SK-N-MC (cell line): ENCODE results near the gene TFAP2E.

Experiments used
- DNase-seq: peaks from one replicate; pipeline ENCODE4 v3.0.0-alpha.2; 2011; ENCODE audit warnings: low read depth, low spot score
- H3K27ac ChIP-seq: fragments of 200-600 bp; sonication (generic); 2 replicates; pipeline ENCODE4 v1.5.1; 2016; ENCODE audit warnings: mixed run types
- H3K36me3 ChIP-seq: fragments of 200-600 bp; sonication (generic); 2 replicates; pipeline ENCODE4 v1.6.1; 2017; ENCODE audit warnings: antibody characterized with exemption, low read length, mixed read lengths; ENCODE audit not compliant: insufficient read depth
- H3K4me3 ChIP-seq: fragments of 200-600 bp; sonication (generic); 2 replicates; pipeline ENCODE4 v1.5.1; 2016
- H3K9ac ChIP-seq: fragments of 200-600 bp; sonication (generic); 2 replicates; pipeline ENCODE4 v1.8.0; 2017; ENCODE audit warnings: mixed run types, mixed read lengths; ENCODE audit not compliant: insufficient read length
- H3K9me3 ChIP-seq: fragments of 200-600 bp; sonication (generic); 2 replicates; pipeline ENCODE4 v1.6.1; 2017; ENCODE audit warnings: low read depth, mild to moderate bottlenecking, antibody characterized with exemption, low read length, moderate library complexity, mixed read lengths
- EZH2 ChIP-seq: fragments of 200-600 bp; sonication (generic); IDR thresholded peaks from one replicate; pipeline ENCODE4 v1.6.1; 2017; ENCODE audit warnings: antibody characterized with exemption
- FOXP2 ChIP-seq: optimal IDR thresholded peaks from 2 replicates; pipeline ENCODE3; 2011; ENCODE audit warnings: mild to moderate bottlenecking, moderate library complexity; ENCODE audit not compliant: insufficient read depth; ENCODE audit errors: extremely low read length, control extremely low read depth
- POLR2AphosphoS5 ChIP-seq: IDR thresholded peaks from 2 replicates; pipeline ENCODE4 v1.6.1; 2012; ENCODE audit warnings: mild to moderate bottlenecking, low read depth, low read length, borderline replicate concordance

The TFAP2E gene

DNA sequence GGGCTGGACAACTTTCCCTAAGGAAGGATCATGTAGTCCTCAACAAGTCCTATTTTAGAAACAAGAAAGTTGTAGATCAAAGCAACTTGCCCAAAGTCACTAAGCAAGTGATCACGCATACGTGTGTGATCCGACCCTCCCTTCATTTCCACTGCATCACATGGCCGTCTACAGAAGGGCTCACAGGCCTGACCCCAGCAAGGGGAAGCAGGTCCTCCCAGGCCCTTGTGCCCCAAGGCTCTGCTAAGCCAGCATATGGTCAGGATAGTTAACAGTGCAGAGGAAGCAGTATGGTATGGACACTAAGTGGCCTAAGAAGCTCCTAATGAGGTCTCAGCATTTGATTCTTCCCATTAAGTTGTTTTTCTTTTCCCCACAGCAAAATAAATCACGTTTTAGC, 24.8 kb downstream of the TFAP2E start:
- Histone ChIP-seq H3K27ac (peak overlapping the region; percentile 30; the same call in 1 of the 2 replicates), H3K36me3 (peaks cover 25% of the 10 kb centered on the region), H3K9me3 (no peaks in the 10 kb centered on the region), H3K4me3 (no peak overlapping the region), H3K9ac (no peak overlapping the region)
- TF ChIP-seq FOXP2 (no peak), EZH2 (no peak), POLR2AphosphoS5 (no peak)
- DNase-seq = no peak

DNA sequence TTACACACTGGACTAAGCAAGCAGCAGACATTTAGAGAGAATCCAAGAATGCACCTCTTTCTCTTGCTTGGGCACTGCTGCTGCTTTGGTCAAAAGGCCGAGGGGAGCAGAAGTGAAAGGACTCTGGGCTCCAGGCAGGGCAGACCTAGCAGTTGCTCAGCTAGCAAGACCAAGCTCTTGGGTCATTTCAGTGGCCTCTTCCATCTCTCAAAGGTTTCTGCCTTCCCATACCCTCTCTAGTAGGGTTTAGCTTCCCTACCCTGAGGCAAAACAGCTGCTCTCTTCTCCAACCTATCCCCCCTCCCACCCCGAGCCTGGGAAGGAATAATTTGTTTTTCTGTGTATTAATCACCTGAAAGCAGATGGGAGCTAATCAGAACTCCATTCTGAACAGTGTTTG, 25.8 kb downstream of the TFAP2E start:
- peaks cover 36% of the 10 kb centered on the region for H3K36me3 ChIP-seq
- no peak overlapping the region for H3K27ac ChIP-seq
- no peaks in the 10 kb centered on the region for H3K9me3 ChIP-seq
- no peak for DNase-seq
- H3K9ac ChIP-seq = no peak overlapping the region
- H3K4me3 ChIP-seq = no peak overlapping the region
- TF ChIP-seq EZH2 = no peak
- TF ChIP-seq POLR2AphosphoS5 = no peak
- TF ChIP-seq FOXP2 = no peak

- H3K36me3 ChIP-seq = peaks cover 41% of the 10 kb centered on the region
- no peaks in the 10 kb centered on the region for H3K9me3 ChIP-seq
- no peak for TF ChIP-seq FOXP2
- no peak for TF ChIP-seq POLR2AphosphoS5
- TF ChIP-seq EZH2 = no peak
These were observed 26.3 kb downstream of the TFAP2E start for GRCh38 chr1:35599411-35599810.

DNA sequence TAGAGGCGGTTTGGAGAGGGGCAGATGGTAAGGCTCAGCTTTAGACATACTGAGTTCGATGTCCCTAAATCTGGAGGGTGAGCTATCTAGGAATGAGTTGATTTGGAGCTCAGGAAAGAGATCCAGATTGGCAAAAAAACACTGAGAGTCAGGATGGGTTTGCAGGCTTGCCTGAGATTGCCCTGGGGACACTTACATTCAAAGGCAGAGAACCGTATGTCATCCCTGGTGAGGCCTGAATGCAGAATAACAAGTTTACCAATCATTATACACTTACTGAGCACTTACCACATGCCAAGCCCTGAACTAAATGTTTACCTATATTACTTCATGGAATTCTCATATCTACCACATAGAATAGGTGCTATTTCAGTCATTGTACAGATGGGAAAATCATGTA, 27.5 kb downstream of the TFAP2E start:
- DNase-seq = no peak
- TF ChIP-seq EZH2 (no peak), POLR2AphosphoS5 (no peak), FOXP2 (no peak)
- no peaks in the 10 kb centered on the region for H3K9me3 ChIP-seq
- peaks cover 53% of the 10 kb centered on the region for H3K36me3 ChIP-seq
- no peak overlapping the region for H3K27ac ChIP-seq
- no peak overlapping the region for H3K9ac ChIP-seq
- no peak overlapping the region for H3K4me3 ChIP-seq

More at GRCh38 chr1:35599411-35599810, 26.3 kb downstream of the TFAP2E start:
- Histone ChIP-seq H3K9ac (no peak overlapping the region), H3K4me3 (no peak overlapping the region), H3K27ac (no peak overlapping the region)
- DNase-seq = no peak

DNA sequence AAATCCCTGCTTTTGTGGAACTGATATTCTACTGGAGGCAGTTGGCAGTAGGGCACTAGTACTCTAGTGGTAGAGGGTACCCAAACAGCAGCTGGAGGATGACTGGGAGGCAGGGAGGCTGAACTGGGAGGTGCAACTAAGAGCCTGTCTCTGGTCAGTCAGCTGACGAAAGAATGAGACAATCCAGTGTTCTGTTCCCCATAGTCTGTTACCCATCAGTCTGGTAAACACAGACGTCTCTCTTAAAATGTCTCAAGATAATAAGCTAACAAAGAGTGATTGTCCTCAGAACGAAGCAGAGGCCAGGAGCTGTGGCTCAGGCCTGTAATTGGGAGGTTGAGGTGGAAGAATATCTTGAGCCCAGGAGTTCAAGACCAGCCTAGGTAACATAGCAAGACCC, 30.4 kb downstream of the TFAP2E start:
- peaks cover 81% of the 10 kb centered on the region for H3K36me3 ChIP-seq
- TF ChIP-seq EZH2 = no peak
- DNase-seq = no peak

DNA sequence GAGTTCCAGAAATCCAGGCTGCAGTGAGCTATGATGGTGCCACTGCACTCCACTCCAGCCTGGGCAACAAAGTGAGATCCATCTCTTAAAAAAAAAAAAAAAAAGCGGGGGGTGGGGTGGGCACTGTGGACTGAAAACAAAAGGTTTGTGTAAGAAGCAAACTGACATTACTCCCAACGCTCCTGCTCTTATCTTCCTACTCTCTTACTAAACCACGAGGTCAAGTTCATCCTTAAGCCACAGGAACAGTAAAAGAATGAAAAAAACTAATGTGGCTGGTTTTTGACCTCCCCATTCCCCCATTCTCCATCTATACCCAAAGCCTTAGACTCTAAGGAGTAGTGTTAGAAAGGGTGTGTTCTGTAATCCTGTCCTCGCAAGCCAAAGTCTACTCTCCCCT, 30.8 kb downstream of the TFAP2E start:
- H3K9ac ChIP-seq = no peak overlapping the region
- no peak overlapping the region for H3K4me3 ChIP-seq
- TF ChIP-seq POLR2AphosphoS5 (no peak), FOXP2 (no peak), EZH2 (no peak)
- no peaks in the 10 kb centered on the region for H3K9me3 ChIP-seq
- peaks cover 86% of the 10 kb centered on the region for H3K36me3 ChIP-seq
- no peak overlapping the region for H3K27ac ChIP-seq
- DNase-seq = no peak

More for the DNA sequence above, 30.4 kb downstream of the TFAP2E start:
- no peaks in the 10 kb centered on the region for H3K9me3 ChIP-seq
- no peak overlapping the region for H3K4me3 ChIP-seq
- no peak overlapping the region for H3K27ac ChIP-seq
- no peak overlapping the region for H3K9ac ChIP-seq

- DNase-seq = no peak
- Histone ChIP-seq H3K36me3 (peaks cover 95% of the 10 kb centered on the region), H3K9me3 (no peaks in the 10 kb centered on the region), H3K27ac (no peak overlapping the region), H3K9ac (no peak overlapping the region), H3K4me3 (no peak overlapping the region)
- TF ChIP-seq EZH2 (no peak), FOXP2 (no peak), POLR2AphosphoS5 (no peak)
These were observed 32.2 kb downstream of the TFAP2E start for GRCh38 chr1:35605071-35605866.

GRCh38 chr1:35605867-35606182, 32.7 kb downstream of the TFAP2E start:
- peaks cover 95% of the 10 kb centered on the region for H3K36me3 ChIP-seq
- no peak for DNase-seq

DNA sequence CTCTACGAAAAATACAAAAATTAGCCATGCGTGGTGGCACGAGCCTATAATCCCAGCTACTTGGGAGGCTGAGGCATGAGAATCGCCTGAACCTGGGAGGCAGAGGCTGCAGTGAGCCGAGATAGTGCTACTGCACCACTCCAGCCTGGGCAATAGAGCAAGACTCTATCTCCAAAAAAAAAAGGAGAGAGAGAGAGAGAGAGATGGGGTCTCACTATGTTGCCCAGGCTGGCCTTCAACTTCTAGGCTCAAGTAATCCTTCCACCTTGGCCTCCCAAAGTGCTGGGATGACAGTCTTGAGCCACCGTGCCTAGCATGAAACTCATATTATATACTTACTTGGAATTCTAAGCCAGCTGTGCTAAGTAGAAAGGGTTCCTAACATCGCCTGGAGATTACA, 38.5 kb downstream of the TFAP2E start:
- H3K9ac ChIP-seq = no peak overlapping the region
- H3K9me3 ChIP-seq = no peaks in the 10 kb centered on the region
- TF ChIP-seq EZH2 (no peak), FOXP2 (no peak), POLR2AphosphoS5 (no peak)
- DNase-seq = no peak
- H3K36me3 ChIP-seq = peaks cover 94% of the 10 kb centered on the region
- no peak overlapping the region for H3K4me3 ChIP-seq
- H3K27ac ChIP-seq = no peak overlapping the region

More at GRCh38 chr1:35605867-35606182, 32.7 kb downstream of the TFAP2E start:
- Histone ChIP-seq H3K9me3 (no peaks in the 10 kb centered on the region), H3K9ac (no peak overlapping the region), H3K4me3 (no peak overlapping the region), H3K27ac (no peak overlapping the region)
- no peak for TF ChIP-seq FOXP2
- TF ChIP-seq POLR2AphosphoS5 = no peak
- no peak for TF ChIP-seq EZH2
